ENCODE data around the gene ACER2. TPM values are rescaled to one million over a fixed set of nuclear protein-coding genes. Genes with fewer than 3 reads are reported as not detected.
"Not testable (repeated sequence)": the region's sequence is repeated elsewhere in the genome, so short reads cannot be mapped to it uniquely, and the experiment has no call there.

Gene ACER2
- total RNA-seq, 2 donors from 2014 or later: 2.3 to 2.4 TPM

DNA sequence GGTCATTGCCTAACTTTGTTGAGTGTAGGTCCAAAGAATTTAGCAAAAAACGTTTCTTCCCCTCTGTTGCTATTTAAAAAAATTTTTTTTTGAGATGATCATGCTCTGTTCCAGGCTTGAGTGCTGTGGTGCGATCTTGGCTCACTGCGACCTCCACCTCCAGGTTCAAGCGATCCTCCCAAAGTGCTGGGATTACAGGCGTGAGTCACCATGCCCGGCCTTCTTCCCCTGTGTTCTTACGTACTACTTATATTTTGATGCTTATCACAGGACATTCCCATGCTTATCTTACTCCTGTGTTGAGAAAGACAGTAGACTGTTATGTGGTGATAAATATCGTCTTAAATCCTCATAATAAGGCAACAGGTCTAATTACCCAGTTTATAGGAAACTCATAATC, 2.5 kb downstream of the ACER2 start:
- Mint-ChIP-seq H3K4me1 (peaks cover 12% of the 10 kb centered on the region), H3K27ac (no peak overlapping the region)

DNA sequence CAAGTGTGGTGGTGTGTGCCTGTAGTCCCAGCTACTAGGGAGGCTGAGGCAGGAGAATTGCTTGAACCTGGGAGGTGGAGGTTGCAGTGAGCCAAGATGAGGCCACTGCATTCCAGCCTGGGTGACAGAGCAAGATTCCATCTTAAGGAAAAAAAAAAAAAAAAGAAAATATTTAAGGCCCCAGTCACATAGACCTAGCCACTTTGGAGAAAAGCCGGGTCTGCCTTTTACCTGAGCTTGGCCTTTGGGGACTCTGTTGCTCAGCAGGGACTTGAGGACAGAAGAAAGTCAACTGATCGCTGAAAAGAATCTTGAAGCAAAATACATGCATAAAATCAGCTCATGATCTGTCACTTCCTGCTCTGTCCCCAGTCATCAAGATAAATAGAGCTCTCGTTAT, 4.6 kb downstream of the ACER2 start:
- H3K36me3 ChIP-seq (ENCODE audit: control insufficient read depth, insufficient read depth, low read length); H3K9me3 Mint-ChIP-seq; H3K36me3 Mint-ChIP-seq (ENCODE audit: low read depth); H3K9ac ChIP-seq (ENCODE audit: extremely low read depth, low read length, poor library complexity, severe bottlenecking); H3K4me3 ChIP-seq (ENCODE audit: low read length); H3K4me3 Mint-ChIP-seq; H3K27me3 ChIP-seq (ENCODE audit: control insufficient read depth, insufficient read depth, low read length, poor library complexity, severe bottlenecking); DNase-seq; H3K27ac ChIP-seq (ENCODE audit: low read depth, low read length); H3K9me3 ChIP-seq (ENCODE audit: control insufficient read depth, low read length); H3K4me1 ChIP-seq (ENCODE audit: control insufficient read depth, insufficient read depth, low read length); H3K27ac Mint-ChIP-seq: not testable (repeated sequence)
- Mint-ChIP-seq H3K4me1 (peaks cover 12% of the 10 kb centered on the region), H3K27me3 (ENCODE audit: insufficient read depth) (peaks cover 11% of the 10 kb centered on the region)
- 91 to 96% methylated on average over 2 to 3 of the region's 3 CpGs for WGBS, 2 experiments (ENCODE audit: insufficient coverage in 1 of 2, insufficient read length in 1 of 2)

More for the DNA sequence above, 2.5 kb downstream of the ACER2 start:
- whole genome bisulfite sequencing, 2 experiments (ENCODE audit: insufficient coverage in 1 of 2, insufficient read length in 1 of 2): 89 to 94% methylated on average over 6 to 8 of the region's 8 CpGs
- Mint-ChIP-seq H3K36me3 (ENCODE audit: low read depth) (no peaks in the 10 kb centered on the region), H3K9me3 (no peaks in the 10 kb centered on the region), H3K27me3 (ENCODE audit: insufficient read depth) (peaks cover 29% of the 10 kb centered on the region), H3K4me3 (no peak overlapping the region)
- Histone ChIP-seq H3K27ac (ENCODE audit: low read depth, low read length) (no peak overlapping the region), H3K9ac (ENCODE audit: extremely low read depth, low read length, poor library complexity, severe bottlenecking) (no peak overlapping the region), H3K36me3 (ENCODE audit: control insufficient read depth, insufficient read depth, low read length) (no peaks in the 10 kb centered on the region), H3K4me1 (ENCODE audit: control insufficient read depth, insufficient read depth, low read length) (no peaks in the 10 kb centered on the region), H3K4me3 (ENCODE audit: low read length) (no peak overlapping the region), H3K27me3 (ENCODE audit: control insufficient read depth, insufficient read depth, low read length, poor library complexity, severe bottlenecking) (peaks cover 15% of the 10 kb centered on the region), H3K9me3 (ENCODE audit: control insufficient read depth, low read length) (no peaks in the 10 kb centered on the region)
- DNase-seq: no peak
- TF ChIP-seq, protein P1, sequence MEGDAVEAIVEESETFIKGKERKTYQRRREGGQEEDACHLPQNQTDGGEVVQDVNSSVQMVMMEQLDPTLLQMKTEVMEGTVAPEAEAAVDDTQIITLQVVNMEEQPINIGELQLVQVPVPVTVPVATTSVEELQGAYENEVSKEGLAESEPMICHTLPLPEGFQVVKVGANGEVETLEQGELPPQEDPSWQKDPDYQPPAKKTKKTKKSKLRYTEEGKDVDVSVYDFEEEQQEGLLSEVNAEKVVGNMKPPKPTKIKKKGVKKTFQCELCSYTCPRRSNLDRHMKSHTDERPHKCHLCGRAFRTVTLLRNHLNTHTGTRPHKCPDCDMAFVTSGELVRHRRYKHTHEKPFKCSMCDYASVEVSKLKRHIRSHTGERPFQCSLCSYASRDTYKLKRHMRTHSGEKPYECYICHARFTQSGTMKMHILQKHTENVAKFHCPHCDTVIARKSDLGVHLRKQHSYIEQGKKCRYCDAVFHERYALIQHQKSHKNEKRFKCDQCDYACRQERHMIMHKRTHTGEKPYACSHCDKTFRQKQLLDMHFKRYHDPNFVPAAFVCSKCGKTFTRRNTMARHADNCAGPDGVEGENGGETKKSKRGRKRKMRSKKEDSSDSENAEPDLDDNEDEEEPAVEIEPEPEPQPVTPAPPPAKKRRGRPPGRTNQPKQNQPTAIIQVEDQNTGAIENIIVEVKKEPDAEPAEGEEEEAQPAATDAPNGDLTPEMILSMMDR (conservative IDR thresholded peaks at IDR 0.05): no peak

DNA sequence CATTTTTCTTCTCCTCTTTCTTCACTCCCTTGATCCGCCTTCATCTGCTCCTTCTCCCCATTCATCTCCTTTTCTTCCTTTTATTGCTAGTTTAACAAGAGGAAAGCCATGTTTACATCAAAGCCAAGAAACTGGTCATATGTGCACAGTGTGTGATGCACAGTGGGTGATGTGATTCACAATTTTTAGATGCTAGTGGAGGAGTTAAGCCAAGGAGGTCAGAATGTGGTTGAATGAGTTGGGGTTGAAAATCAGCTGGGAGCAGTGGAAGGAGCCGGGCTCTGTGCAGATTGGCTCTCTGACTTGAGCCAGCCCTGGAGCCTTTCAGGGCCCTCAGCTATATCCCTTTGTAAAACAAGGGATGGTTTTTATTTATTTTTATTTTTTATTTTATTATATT, 7.3 kb downstream of the ACER2 start:
- H3K4me1 ChIP-seq (ENCODE audit: control insufficient read depth, insufficient read depth, low read length): no peaks in the 10 kb centered on the region
- no peaks in the 10 kb centered on the region for H3K36me3 ChIP-seq (ENCODE audit: control insufficient read depth, insufficient read depth, low read length)
- Mint-ChIP-seq H3K4me3 (no peak overlapping the region), H3K4me1 (peaks cover 4% of the 10 kb centered on the region), H3K9me3 (no peaks in the 10 kb centered on the region), H3K27me3 (ENCODE audit: insufficient read depth) (no peaks in the 10 kb centered on the region), H3K36me3 (ENCODE audit: low read depth) (no peaks in the 10 kb centered on the region), H3K27ac (no peak overlapping the region)
- no peak overlapping the region for H3K4me3 ChIP-seq (ENCODE audit: low read length)
- WGBS, 2 experiments (ENCODE audit: insufficient coverage in 1 of 2, insufficient read length in 1 of 2): 100% methylated on average over 2 of the region's 2 CpGs; no CpG with 5 or more reads in 1 of the 2 experiments
- no peaks in the 10 kb centered on the region for H3K9me3 ChIP-seq (ENCODE audit: control insufficient read depth, low read length)
- TF ChIP-seq, protein P1 (conservative IDR thresholded peaks at IDR 0.05): no peak
- H3K9ac ChIP-seq (ENCODE audit: extremely low read depth, low read length, poor library complexity, severe bottlenecking): no peak overlapping the region
- H3K27ac ChIP-seq (ENCODE audit: low read depth, low read length): no peak overlapping the region
- no peak for DNase-seq
- H3K27me3 ChIP-seq (ENCODE audit: control insufficient read depth, insufficient read depth, low read length, poor library complexity, severe bottlenecking): no peaks in the 10 kb centered on the region

DNA sequence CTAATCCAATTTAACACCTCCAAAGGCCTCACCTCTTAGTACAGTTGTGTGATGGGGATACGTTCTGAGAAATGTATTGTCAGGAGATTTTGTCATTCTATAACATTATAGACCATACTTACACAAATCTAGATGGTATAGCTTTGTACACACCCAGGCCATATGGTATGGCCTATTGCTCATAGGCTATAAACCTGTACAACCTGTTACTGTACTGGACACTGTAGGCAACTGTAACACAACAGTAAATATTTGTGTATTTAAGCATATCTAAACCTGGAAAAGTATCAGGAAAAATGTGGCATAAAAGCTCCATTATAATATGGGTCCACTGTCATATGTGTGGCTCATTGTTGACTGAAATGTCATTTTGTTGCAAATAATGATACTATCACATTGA, 12.1 kb downstream of the ACER2 start:
- H3K27me3 Mint-ChIP-seq (ENCODE audit: insufficient read depth): no peaks in the 10 kb centered on the region
- no peak overlapping the region for H3K27ac Mint-ChIP-seq
- H3K4me3 Mint-ChIP-seq: no peak overlapping the region
- no peaks in the 10 kb centered on the region for H3K4me1 ChIP-seq (ENCODE audit: control insufficient read depth, insufficient read depth, low read length)
- H3K9me3 Mint-ChIP-seq: no peaks in the 10 kb centered on the region
- H3K9ac ChIP-seq (ENCODE audit: extremely low read depth, low read length, poor library complexity, severe bottlenecking): no peak overlapping the region
- peaks cover 15% of the 10 kb centered on the region for H3K4me1 Mint-ChIP-seq
- no peak overlapping the region for H3K27ac ChIP-seq (ENCODE audit: low read depth, low read length)
- no peaks in the 10 kb centered on the region for H3K27me3 ChIP-seq (ENCODE audit: control insufficient read depth, insufficient read depth, low read length, poor library complexity, severe bottlenecking)
- no peaks in the 10 kb centered on the region for H3K36me3 Mint-ChIP-seq (ENCODE audit: low read depth)
- TF ChIP-seq, protein P1 (conservative IDR thresholded peaks at IDR 0.05): no peak
- DNase-seq: no peak
- H3K4me3 ChIP-seq (ENCODE audit: low read length): no peak overlapping the region
- H3K9me3 ChIP-seq (ENCODE audit: control insufficient read depth, low read length): no peaks in the 10 kb centered on the region
- no CpG with 5 or more reads among the region's 1 CpG for WGBS, 2 experiments (ENCODE audit: insufficient coverage in 1 of 2, insufficient read length in 1 of 2)
- no peaks in the 10 kb centered on the region for H3K36me3 ChIP-seq (ENCODE audit: control insufficient read depth, insufficient read depth, low read length)
